Measurements from ENCODE around the gene VAX1. TPM values are rescaled to one million over a fixed set of nuclear protein-coding genes. Genes with fewer than 3 reads are reported as not detected.

The VAX1 gene
- total and polyA plus RNA-seq, 2 donors (not counting 1 experiment from before 2014, with no cell fraction given): not detected

DNA sequence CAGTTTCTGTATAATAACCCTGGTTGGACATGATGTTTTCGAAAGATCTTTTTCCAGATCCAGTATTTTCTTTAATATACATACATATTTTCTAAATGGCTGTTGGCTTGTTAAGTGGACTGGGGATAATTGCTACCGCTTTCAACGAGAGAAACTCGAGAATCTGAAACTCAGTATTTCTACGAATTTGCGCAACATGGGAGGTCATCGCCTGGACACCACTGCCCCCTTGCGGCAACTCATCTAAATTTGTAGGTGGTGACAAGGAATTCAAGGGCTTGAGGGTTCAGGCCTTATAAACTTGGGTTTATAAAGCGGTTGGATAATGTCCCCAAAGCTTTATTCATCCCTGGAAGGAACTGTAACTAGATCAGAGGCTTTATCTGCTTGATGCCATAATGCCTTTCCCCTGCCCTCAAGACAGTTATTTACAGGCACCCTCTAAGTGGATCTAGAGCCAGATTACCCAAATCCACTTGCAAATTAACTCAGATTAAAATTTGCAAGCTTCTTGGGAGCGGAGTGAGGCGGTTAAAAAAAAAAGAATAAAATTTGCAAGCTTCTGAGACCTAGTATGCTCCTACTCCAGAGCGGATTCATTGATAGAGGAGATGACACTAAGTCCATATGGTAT lies 37.9 kb upstream of the VAX1 start:
- Histone ChIP-seq H2AFZ (ENCODE audit: low read length) (peak overlapping the region; percentile 88), H3K27me3 (ENCODE audit: control insufficient read depth, insufficient read depth, low read length) (peaks cover 4% of the 10 kb centered on the region), H3K79me2 (ENCODE audit: control insufficient read depth, insufficient read depth, low read length) (no peaks in the 10 kb centered on the region), H3K9ac (ENCODE audit: insufficient read depth, low read length) (no peak overlapping the region), H3K9me3 (ENCODE audit: control insufficient read depth, insufficient read depth, low read depth, low read length) (no peaks in the 10 kb centered on the region), H3K4me2 (ENCODE audit: extremely low read depth, insufficient read depth, low read length) (peak overlapping the region; percentile 90), H3K36me3 (ENCODE audit: control insufficient read depth, insufficient read depth, low read length) (no peaks in the 10 kb centered on the region), H3K4me3 (replicated peaks in 1 of 4; ENCODE audit: control extremely low read depth in 1 of 4, insufficient read depth in 1 of 4, low read depth in 3 of 4, low read length in 4 of 4) (peak overlapping the region; percentile 12 to 39 (median 32)), H4K20me1 (ENCODE audit: control insufficient read depth, extremely low read depth, insufficient read depth, low read length) (peaks cover 2% of the 10 kb centered on the region), H3K27ac (ENCODE audit: insufficient read depth, low read length) (no peak overlapping the region), H3K4me1 (ENCODE audit: control insufficient read depth, extremely low read depth, insufficient read depth, low read length) (no peaks in the 10 kb centered on the region)
- DNase-seq (ENCODE audit: low read depth in 2 of 2): peak; percentile 57 to 78
- no peak for TF ChIP-seq EZH2 (IDR thresholded peaks at IDR 0.05; ENCODE audit: low read length, missing control alignments)
- TF ChIP-seq, protein P1, sequence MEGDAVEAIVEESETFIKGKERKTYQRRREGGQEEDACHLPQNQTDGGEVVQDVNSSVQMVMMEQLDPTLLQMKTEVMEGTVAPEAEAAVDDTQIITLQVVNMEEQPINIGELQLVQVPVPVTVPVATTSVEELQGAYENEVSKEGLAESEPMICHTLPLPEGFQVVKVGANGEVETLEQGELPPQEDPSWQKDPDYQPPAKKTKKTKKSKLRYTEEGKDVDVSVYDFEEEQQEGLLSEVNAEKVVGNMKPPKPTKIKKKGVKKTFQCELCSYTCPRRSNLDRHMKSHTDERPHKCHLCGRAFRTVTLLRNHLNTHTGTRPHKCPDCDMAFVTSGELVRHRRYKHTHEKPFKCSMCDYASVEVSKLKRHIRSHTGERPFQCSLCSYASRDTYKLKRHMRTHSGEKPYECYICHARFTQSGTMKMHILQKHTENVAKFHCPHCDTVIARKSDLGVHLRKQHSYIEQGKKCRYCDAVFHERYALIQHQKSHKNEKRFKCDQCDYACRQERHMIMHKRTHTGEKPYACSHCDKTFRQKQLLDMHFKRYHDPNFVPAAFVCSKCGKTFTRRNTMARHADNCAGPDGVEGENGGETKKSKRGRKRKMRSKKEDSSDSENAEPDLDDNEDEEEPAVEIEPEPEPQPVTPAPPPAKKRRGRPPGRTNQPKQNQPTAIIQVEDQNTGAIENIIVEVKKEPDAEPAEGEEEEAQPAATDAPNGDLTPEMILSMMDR (conservative IDR thresholded peaks at IDR 0.05 in 1 of 2, IDR thresholded peaks at IDR 0.05 in 1 of 2; ENCODE audit: low read depth in 1 of 2, low read length in 2 of 2): peak; percentile 83 to 84

DNA sequence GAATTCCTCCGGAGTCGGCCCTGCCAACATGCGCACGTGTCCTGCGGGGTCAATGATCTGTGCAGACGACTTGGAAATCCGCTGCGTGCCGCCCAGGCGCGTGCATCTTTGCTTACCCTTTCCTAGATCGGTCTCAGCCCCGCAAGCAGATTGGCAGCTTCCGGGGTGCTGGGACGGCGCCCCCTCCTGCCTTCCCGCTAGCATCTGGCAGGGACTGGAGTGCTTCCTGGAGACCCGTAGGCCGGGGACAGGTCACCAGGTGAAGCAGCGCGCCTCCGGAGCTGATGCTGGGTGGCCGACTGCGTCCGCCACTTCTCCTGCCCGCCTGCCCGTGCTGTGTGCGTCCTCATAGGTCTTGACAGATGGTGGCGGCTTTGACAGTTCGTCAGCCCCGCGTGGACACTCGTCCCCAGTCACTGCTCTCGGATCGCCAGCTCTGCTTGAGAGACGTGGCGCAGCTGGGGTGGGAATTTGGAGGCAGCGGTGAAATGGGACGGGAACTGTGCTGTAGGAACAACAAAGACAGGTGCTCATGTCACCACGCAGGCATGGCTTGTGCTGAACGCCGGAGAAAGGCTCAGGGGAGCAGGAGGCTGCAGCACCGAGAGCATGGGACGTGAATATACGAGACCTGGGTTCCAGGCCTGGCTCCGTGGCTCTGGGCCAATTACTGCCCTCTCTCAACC lies 37.3 kb upstream of the VAX1 start:
- H4K20me1 ChIP-seq (ENCODE audit: control insufficient read depth, extremely low read depth, insufficient read depth, low read length): peaks cover 2% of the 10 kb centered on the region
- no peaks in the 10 kb centered on the region for H3K36me3 ChIP-seq (ENCODE audit: control insufficient read depth, insufficient read depth, low read length)
- no peaks in the 10 kb centered on the region for H3K79me2 ChIP-seq (ENCODE audit: control insufficient read depth, insufficient read depth, low read length)
- peak overlapping the region; percentile 88 for H2AFZ ChIP-seq (ENCODE audit: low read length)
- DNase-seq (ENCODE audit: low read depth in 2 of 2): no peak
- H3K9ac ChIP-seq (ENCODE audit: insufficient read depth, low read length): no peak overlapping the region
- TF ChIP-seq, protein P1 (conservative IDR thresholded peaks at IDR 0.05 in 1 of 2, IDR thresholded peaks at IDR 0.05 in 1 of 2; ENCODE audit: low read depth in 1 of 2, low read length in 2 of 2): no peak
- no peak for TF ChIP-seq EZH2 (IDR thresholded peaks at IDR 0.05; ENCODE audit: low read length, missing control alignments)
- H3K4me1 ChIP-seq (ENCODE audit: control insufficient read depth, extremely low read depth, insufficient read depth, low read length): no peaks in the 10 kb centered on the region
- no peak overlapping the region for H3K27ac ChIP-seq (ENCODE audit: insufficient read depth, low read length)
- peaks cover 4% of the 10 kb centered on the region for H3K27me3 ChIP-seq (ENCODE audit: control insufficient read depth, insufficient read depth, low read length)
- H3K4me3 ChIP-seq (replicated peaks in 1 of 4; ENCODE audit: control extremely low read depth in 1 of 4, insufficient read depth in 1 of 4, low read depth in 3 of 4, low read length in 4 of 4): peak overlapping the region; percentile 12 to 39 (median 32)
- peak overlapping the region; percentile 90 for H3K4me2 ChIP-seq (ENCODE audit: extremely low read depth, insufficient read depth, low read length)
- no peaks in the 10 kb centered on the region for H3K9me3 ChIP-seq (ENCODE audit: control insufficient read depth, insufficient read depth, low read depth, low read length)

DNA sequence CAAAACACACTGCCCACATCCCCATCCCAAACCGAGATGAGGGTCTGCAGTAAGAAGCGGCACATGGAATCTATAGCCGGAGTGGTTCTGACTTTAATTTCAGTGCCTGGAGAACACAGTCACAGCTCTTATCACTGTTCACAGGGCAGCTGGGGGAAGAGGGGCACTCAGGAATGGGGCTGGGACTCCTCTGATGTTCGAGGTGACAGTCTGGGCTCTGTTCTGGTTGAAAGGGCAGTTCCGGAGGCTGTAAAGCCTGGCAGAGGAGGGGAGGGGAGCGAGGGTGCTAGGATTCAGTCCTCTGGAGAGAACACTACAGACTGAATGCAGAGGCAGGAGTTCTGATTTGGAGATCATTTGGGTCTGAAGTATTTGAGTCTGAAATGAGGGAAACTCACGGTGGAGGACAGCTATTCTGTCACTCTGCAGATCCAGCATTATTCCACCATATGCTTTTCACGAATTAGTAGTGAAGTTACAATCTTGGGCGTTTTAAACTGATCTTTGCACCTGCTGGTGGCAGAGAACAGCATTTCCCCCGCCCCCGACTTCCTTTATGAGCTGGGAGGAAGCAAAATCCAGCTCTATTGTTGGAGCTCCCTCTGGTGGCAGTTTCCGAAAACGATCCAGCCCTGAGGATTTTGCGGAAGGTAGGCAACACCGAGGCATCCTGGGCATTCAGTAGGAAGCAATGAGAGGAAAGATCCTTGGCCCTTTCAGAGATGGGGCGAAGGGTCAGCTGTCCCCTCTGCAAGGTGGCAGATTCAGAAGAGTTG lies 36.6 kb upstream of the VAX1 start:
- Histone ChIP-seq H3K36me3 (ENCODE audit: control insufficient read depth, insufficient read depth, low read length) (no peaks in the 10 kb centered on the region), H3K27me3 (ENCODE audit: control insufficient read depth, insufficient read depth, low read length) (peaks cover 6% of the 10 kb centered on the region), H3K9me3 (ENCODE audit: control insufficient read depth, insufficient read depth, low read depth, low read length) (no peaks in the 10 kb centered on the region), H3K4me1 (ENCODE audit: control insufficient read depth, extremely low read depth, insufficient read depth, low read length) (no peaks in the 10 kb centered on the region), H2AFZ (ENCODE audit: low read length) (peak overlapping the region; percentile 88), H3K79me2 (ENCODE audit: control insufficient read depth, insufficient read depth, low read length) (no peaks in the 10 kb centered on the region), H3K4me3 (replicated peaks in 1 of 4; ENCODE audit: control extremely low read depth in 1 of 4, insufficient read depth in 1 of 4, low read depth in 3 of 4, low read length in 4 of 4) (peak overlapping the region in 3 of 4 experiments; percentile 12 to 39 (median 38)), H3K9ac (ENCODE audit: insufficient read depth, low read length) (no peak overlapping the region), H4K20me1 (ENCODE audit: control insufficient read depth, extremely low read depth, insufficient read depth, low read length) (peaks cover 2% of the 10 kb centered on the region), H3K4me2 (ENCODE audit: extremely low read depth, insufficient read depth, low read length) (peak overlapping the region; percentile 90), H3K27ac (ENCODE audit: insufficient read depth, low read length) (no peak overlapping the region)
- TF ChIP-seq, protein P1 (conservative IDR thresholded peaks at IDR 0.05 in 1 of 2, IDR thresholded peaks at IDR 0.05 in 1 of 2; ENCODE audit: low read depth in 1 of 2, low read length in 2 of 2): peak; percentile 87 to 93
- TF ChIP-seq EZH2 (IDR thresholded peaks at IDR 0.05; ENCODE audit: low read length, missing control alignments): no peak
- DNase-seq (ENCODE audit: low read depth in 2 of 2): peak; percentile 55 to 63

All from fibroblast of lung (primary cell).